Sigmoid colon (tissue), 4 donors: Measurements from ENCODE around the gene PTPN7.

ENCODE experiments used
- EP300 ChIP-seq, 4 donors: sonication (generic); formaldehyde crosslinking; IDR thresholded peaks; one replicate each; pipeline ENCODE4 v1.6.1; 2017; ENCODE audit warnings: antibody characterized with exemption in 4 of 4
- POLR2A ChIP-seq, 2 donors: fragments of 450-650 bp; IDR thresholded peaks; one replicate each; pipeline ENCODE4 v1.6.1; 2016; ENCODE audit warnings: antibody characterized with exemption in 2 of 2, mild to moderate bottlenecking in 2 of 2, moderate library complexity in 2 of 2
- POLR2AphosphoS5 ChIP-seq, 4 donors: sonication (generic); formaldehyde crosslinking; IDR thresholded peaks; one replicate each; pipeline ENCODE4 v1.6.1; 2017; ENCODE audit warnings: antibody characterized with exemption in 4 of 4
- TF ChIP-seq, protein P1 (sequence below), 4 experiments: fragments of 450-650 bp in 3 of 4; fragments of 200-600 bp in 1 of 4; IDR thresholded peaks; one replicate each; pipeline ENCODE4 v1.5.1; 2016 to 2019; ENCODE audit warnings: antibody characterized with exemption in 4 of 4, mild to moderate bottlenecking in 3 of 4, moderate library complexity in 2 of 4

DNA sequence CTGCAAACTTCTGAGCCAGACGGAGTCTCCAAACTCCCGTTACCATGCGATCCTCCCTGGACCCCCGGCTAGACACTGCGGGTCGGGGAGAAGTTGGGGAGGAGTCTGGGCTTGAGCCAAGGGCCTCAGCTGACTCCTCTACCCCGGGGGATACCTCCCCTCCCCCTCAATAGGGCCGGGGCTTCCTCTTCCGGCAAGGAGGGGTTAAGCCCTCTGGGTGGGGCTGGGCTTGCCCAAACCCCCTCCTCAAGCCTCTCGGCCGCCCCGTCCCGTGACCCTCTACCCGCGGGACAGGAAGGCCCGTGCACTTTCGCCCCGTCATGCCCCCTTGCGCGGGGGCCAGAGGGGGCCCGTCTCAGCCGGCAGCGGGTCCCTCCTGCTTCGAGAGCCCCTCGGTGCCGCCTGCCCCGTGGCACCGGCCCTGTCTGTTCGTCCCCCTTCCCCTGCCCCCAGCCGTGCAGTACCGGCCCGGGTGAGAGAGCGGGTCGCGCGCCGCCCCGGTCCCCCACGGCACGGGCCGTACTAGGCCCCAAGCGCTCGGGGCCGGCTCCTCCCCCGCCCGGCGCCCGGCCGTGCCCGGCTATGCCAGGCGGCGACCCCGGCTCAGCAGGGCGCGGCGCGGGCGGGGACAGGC lies 16.5 kb downstream of the PTPN7 start:
- TF ChIP-seq, protein P1, sequence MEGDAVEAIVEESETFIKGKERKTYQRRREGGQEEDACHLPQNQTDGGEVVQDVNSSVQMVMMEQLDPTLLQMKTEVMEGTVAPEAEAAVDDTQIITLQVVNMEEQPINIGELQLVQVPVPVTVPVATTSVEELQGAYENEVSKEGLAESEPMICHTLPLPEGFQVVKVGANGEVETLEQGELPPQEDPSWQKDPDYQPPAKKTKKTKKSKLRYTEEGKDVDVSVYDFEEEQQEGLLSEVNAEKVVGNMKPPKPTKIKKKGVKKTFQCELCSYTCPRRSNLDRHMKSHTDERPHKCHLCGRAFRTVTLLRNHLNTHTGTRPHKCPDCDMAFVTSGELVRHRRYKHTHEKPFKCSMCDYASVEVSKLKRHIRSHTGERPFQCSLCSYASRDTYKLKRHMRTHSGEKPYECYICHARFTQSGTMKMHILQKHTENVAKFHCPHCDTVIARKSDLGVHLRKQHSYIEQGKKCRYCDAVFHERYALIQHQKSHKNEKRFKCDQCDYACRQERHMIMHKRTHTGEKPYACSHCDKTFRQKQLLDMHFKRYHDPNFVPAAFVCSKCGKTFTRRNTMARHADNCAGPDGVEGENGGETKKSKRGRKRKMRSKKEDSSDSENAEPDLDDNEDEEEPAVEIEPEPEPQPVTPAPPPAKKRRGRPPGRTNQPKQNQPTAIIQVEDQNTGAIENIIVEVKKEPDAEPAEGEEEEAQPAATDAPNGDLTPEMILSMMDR (IDR thresholded peaks at IDR 0.05), result no peak
- TF ChIP-seq EP300 (IDR thresholded peaks at IDR 0.05) (no peak), POLR2A (IDR thresholded peaks at IDR 0.05) (no peak), POLR2AphosphoS5 (IDR thresholded peaks at IDR 0.05) (peak in 1 of 4 donors; percentile 6)
